Subcutaneous abdominal adipose tissue (tissue), 5 donors: ENCODE measurements around the gene CCDC142.
"Not testable (repeated sequence)": the region's sequence is repeated elsewhere in the genome, so short reads cannot be mapped to it uniquely, and the experiment has no call there.

Experiments used
- H3K27ac ChIP-seq: one replicate; pipeline ENCODE4 v1.7.0; 2013; ENCODE audit warnings: low read depth, mild to moderate bottlenecking, inconsistent platforms, low read length, moderate library complexity
- H3K27me3 ChIP-seq, 5 donors: one replicate each; pipeline ENCODE4 v1.7.0; 2013; ENCODE audit warnings: low read length in 5 of 5, inconsistent platforms in 1 of 5; ENCODE audit not compliant: control insufficient read depth in 5 of 5, insufficient read depth in 4 of 5
- H3K36me3 ChIP-seq, 5 donors: one replicate each; pipeline ENCODE4 v1.7.0; 2013; ENCODE audit warnings: low read length in 5 of 5; ENCODE audit not compliant: control insufficient read depth in 5 of 5, insufficient read depth in 5 of 5
- H3K4me1 ChIP-seq, 5 donors: one replicate each; pipeline ENCODE4 v1.7.0; 2013; ENCODE audit warnings: low read length in 5 of 5, mild to moderate bottlenecking in 3 of 5, moderate library complexity in 1 of 5; ENCODE audit not compliant: control insufficient read depth in 5 of 5, insufficient read depth in 5 of 5
- H3K4me3 ChIP-seq, 5 donors: one replicate each; pipeline ENCODE4 v1.7.0; 2013; ENCODE audit warnings: low read length in 5 of 5, low read depth in 1 of 5
- H3K9ac ChIP-seq, 5 donors: one replicate each; pipeline ENCODE4 v1.7.0; 2013; ENCODE audit warnings: low read length in 5 of 5, mild to moderate bottlenecking in 4 of 5, moderate library complexity in 3 of 5
- H3K9me3 ChIP-seq, 5 donors: one replicate each; pipeline ENCODE4 v1.7.0; 2013; ENCODE audit warnings: low read length in 5 of 5; ENCODE audit not compliant: control insufficient read depth in 5 of 5
- donor health status: healthy.
- donor health status: healthy.
- donor health status: healthy.
- donor health status: healthy.
- donor health status: healthy.

The CCDC142 gene

GRCh38 chr2:74462786-74463105, 20.1 kb downstream of the CCDC142 start:
- H3K9me3 ChIP-seq, result no peaks in the 10 kb centered on the region
- H3K4me3 ChIP-seq, result no peak overlapping the region
- no peak overlapping the region for H3K27ac ChIP-seq
- no peak overlapping the region for H3K9ac ChIP-seq
- no peaks in the 10 kb centered on the region for H3K27me3 ChIP-seq
- H3K4me1 ChIP-seq, result peaks cover 4 to 32% (median 26%) of the 10 kb centered on the region in 5 donors
- H3K36me3 ChIP-seq, result peaks cover 0 to 24% (median 21%) of the 10 kb centered on the region in 5 donors

- Histone ChIP-seq H3K9me3 (no peaks in the 10 kb centered on the region), H3K4me3 (no peak overlapping the region), H3K9ac (no peak overlapping the region), H3K36me3 (peaks cover 0 to 24% (median 21%) of the 10 kb centered on the region in 5 donors), H3K27me3 (no peaks in the 10 kb centered on the region), H3K4me1 (peaks cover 4 to 37% (median 30%) of the 10 kb centered on the region in 5 donors), H3K27ac (no peak overlapping the region)
These were observed 20.6 kb downstream of the CCDC142 start for GRCh38 chr2:74462054-74462785.

GRCh38 chr2:74461187-74462053, 21.4 kb downstream of the CCDC142 start:
- Histone ChIP-seq H3K27me3 (no peaks in the 10 kb centered on the region), H3K36me3 (peaks cover 0 to 24% (median 21%) of the 10 kb centered on the region in 5 donors), H3K9ac (no peak overlapping the region), H3K9me3 (no peaks in the 10 kb centered on the region), H3K4me3 (no peak overlapping the region), H3K27ac (no peak overlapping the region), H3K4me1 (peaks cover 4 to 45% (median 38%) of the 10 kb centered on the region in 5 donors)

GRCh38 chr2:74460187-74460586, 22.6 kb downstream of the CCDC142 start:
- Histone ChIP-seq H3K36me3 (peaks cover 0 to 24% (median 21%) of the 10 kb centered on the region in 5 donors), H3K4me1 (peaks cover 8 to 47% (median 40%) of the 10 kb centered on the region in 5 donors)
- H3K4me3 ChIP-seq, H3K27me3 ChIP-seq, H3K9me3 ChIP-seq, H3K9ac ChIP-seq, H3K27ac ChIP-seq: not testable (repeated sequence)

- Histone ChIP-seq H3K4me1 (peaks cover 11 to 46% (median 41%) of the 10 kb centered on the region in 5 donors), H3K36me3 (peaks cover 0 to 24% (median 21%) of the 10 kb centered on the region in 5 donors)
- not testable (repeated sequence) for H3K9ac ChIP-seq, H3K4me3 ChIP-seq, H3K27me3 ChIP-seq, H3K9me3 ChIP-seq, H3K27ac ChIP-seq
These were observed 23.2 kb downstream of the CCDC142 start for GRCh38 chr2:74459503-74460118.

- Histone ChIP-seq H3K27ac (peak overlapping the region; percentile 49), H3K9me3 (no peaks in the 10 kb centered on the region), H3K36me3 (peaks cover 0 to 24% (median 21%) of the 10 kb centered on the region in 5 donors), H3K27me3 (no peaks in the 10 kb centered on the region), H3K9ac (peak overlapping the region in 4 of 5 donors; percentile 46 to 78 (median 68)), H3K4me3 (peak overlapping the region; percentile 76 to 97 (median 86)), H3K4me1 (peaks cover 11 to 44% (median 39%) of the 10 kb centered on the region in 5 donors)
These were observed 23.8 kb downstream of the CCDC142 start for GRCh38 chr2:74458938-74459363.

GRCh38 chr2:74458132-74458937, 24.5 kb downstream of the CCDC142 start, which contains the start of gene WBP1:
TSS of gene WBP1 (plus strand) at chr2:74458438. CDS start at chr2:74458603, 165 bp downstream.
- H3K4me3 ChIP-seq, result peak within 1 kb of the TSS; percentile 83 to 97 (median 86)
- H3K36me3 ChIP-seq, result peaks cover 0 to 24% (median 21%) of the 10 kb centered on the region in 5 donors
- no peaks in the 10 kb centered on the region for H3K9me3 ChIP-seq
- no peaks in the 10 kb centered on the region for H3K27me3 ChIP-seq
- H3K4me1 ChIP-seq, result peaks cover 11 to 44% (median 39%) of the 10 kb centered on the region in 5 donors
- peak within 1 kb of the TSS; percentile 68 to 89 (median 86) for H3K9ac ChIP-seq
- H3K27ac ChIP-seq, result peak within 1 kb of the TSS; percentile 97

GRCh38 chr2:74457549-74458131, 25.2 kb downstream of the CCDC142 start:
- Histone ChIP-seq H3K36me3 (peaks cover 0 to 18% (median 17%) of the 10 kb centered on the region in 5 donors), H3K27me3 (no peaks in the 10 kb centered on the region), H3K9ac (peak overlapping the region; percentile 68 to 89 (median 86)), H3K9me3 (no peaks in the 10 kb centered on the region), H3K4me3 (peak overlapping the region; percentile 83 to 91 (median 86)), H3K4me1 (peaks cover 11 to 44% (median 39%) of the 10 kb centered on the region in 5 donors), H3K27ac (peak overlapping the region; percentile 97)

- Histone ChIP-seq H3K9ac (peak overlapping the region in 4 of 5 donors; percentile 38 to 68 (median 53)), H3K4me3 (peak overlapping the region; percentile 68 to 88 (median 86)), H3K9me3 (no peaks in the 10 kb centered on the region), H3K36me3 (peaks cover 0 to 13% (median 12%) of the 10 kb centered on the region in 5 donors), H3K27me3 (no peaks in the 10 kb centered on the region), H3K27ac (peak overlapping the region; percentile 97), H3K4me1 (peaks cover 11 to 44% (median 39%) of the 10 kb centered on the region in 5 donors)
These were observed 25.7 kb downstream of the CCDC142 start for GRCh38 chr2:74457129-74457548.
